Duodenal mucosa (tissue), 2 donors: ENCODE results near the gene MYH8.

Experiments
- H3K27ac ChIP-seq: one replicate; pipeline ENCODE4 v1.7.0; 2013; ENCODE audit warnings: low read depth, low read length
- H3K27me3 ChIP-seq, 2 donors: one replicate each; pipeline ENCODE4 v1.7.0; 2013; ENCODE audit warnings: low read length in 2 of 2, control low read depth in 1 of 2; ENCODE audit not compliant: insufficient read depth in 2 of 2, control insufficient read depth in 1 of 2
- H3K36me3 ChIP-seq, 2 donors: one replicate each; pipeline ENCODE4 v1.7.0; 2013; ENCODE audit warnings: low read length in 2 of 2, control low read depth in 1 of 2; ENCODE audit not compliant: insufficient read depth in 2 of 2, control insufficient read depth in 1 of 2
- H3K4me1 ChIP-seq, 2 donors: one replicate each; pipeline ENCODE4 v1.7.0; 2013; ENCODE audit warnings: low read length in 2 of 2, control low read depth in 1 of 2; ENCODE audit not compliant: insufficient read depth in 2 of 2, control insufficient read depth in 1 of 2
- H3K4me3 ChIP-seq, 2 donors: one replicate each; pipeline ENCODE4 v1.7.0; 2013; ENCODE audit warnings: low read length in 2 of 2, low read depth in 1 of 2
- H3K9ac ChIP-seq, 2 donors: one replicate each; pipeline ENCODE4 v1.7.0; 2013; ENCODE audit warnings: low read length in 2 of 2, low read depth in 1 of 2
- H3K9me3 ChIP-seq, 2 donors: one replicate each; pipeline ENCODE4 v1.7.0; 2013; ENCODE audit warnings: low read length in 2 of 2, control low read depth in 1 of 2; ENCODE audit not compliant: control insufficient read depth in 1 of 2

The MYH8 gene

DNA sequence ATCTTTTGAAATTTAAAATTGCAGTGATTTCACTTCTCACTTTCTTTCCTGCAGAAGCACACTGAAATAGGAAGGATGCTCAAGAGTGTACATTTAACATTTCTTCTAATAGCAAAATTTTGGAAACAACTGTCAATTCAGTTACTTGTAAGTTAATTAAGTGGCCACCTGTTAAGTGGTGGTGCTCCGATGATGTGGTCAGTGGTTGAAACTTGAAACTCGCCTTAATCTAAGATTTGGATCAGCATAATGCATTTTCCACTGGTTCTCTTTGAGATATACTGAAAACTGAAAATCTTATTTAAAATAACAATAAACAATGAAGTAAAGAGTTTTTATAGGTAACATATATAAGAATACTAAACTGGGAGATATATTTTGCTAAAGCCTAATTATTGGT, 7.0 kb upstream of the MYH8 start:
- no peaks in the 10 kb centered on the region for H3K27me3 ChIP-seq
- no peak overlapping the region for H3K4me3 ChIP-seq
- H3K9me3 ChIP-seq = no peaks in the 10 kb centered on the region
- H3K4me1 ChIP-seq = no peaks in the 10 kb centered on the region
- no peak overlapping the region for H3K9ac ChIP-seq
- no peak overlapping the region for H3K27ac ChIP-seq
- no peaks in the 10 kb centered on the region for H3K36me3 ChIP-seq

- no peak overlapping the region for H3K9ac ChIP-seq
- H3K4me1 ChIP-seq = no peaks in the 10 kb centered on the region
- H3K27me3 ChIP-seq = no peaks in the 10 kb centered on the region
- H3K9me3 ChIP-seq = no peaks in the 10 kb centered on the region
- no peak overlapping the region for H3K4me3 ChIP-seq
- no peaks in the 10 kb centered on the region for H3K36me3 ChIP-seq
- no peak overlapping the region for H3K27ac ChIP-seq
Observed at GRCh38 chr17:10421211-10421610, 539 bp downstream of the MYH8 start.

GRCh38 chr17:10420811-10421210, 939 bp downstream of the MYH8 start:
- Histone ChIP-seq H3K9me3 (no peaks in the 10 kb centered on the region), H3K9ac (no peak overlapping the region), H3K27ac (no peak overlapping the region)

DNA sequence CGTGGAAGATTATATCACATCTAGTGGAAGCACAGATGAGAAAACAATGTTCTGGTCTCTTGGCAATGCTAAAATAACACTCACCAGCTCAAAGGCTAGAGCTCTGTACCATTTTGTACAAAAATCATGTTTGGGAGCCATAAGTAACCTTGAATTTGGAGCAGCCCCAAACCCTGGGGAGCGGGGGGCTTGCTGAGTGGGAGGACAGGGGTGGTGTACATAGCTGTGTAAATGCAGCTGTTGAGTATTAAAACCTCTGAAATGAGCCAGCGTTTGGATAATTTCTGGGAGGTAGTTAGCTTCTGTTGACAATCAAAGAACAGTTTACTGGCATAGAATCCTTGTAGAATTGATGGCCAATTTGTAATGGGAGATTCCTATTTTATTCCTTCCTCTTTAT, 4.3 kb downstream of the MYH8 start:
- Histone ChIP-seq H3K36me3 (no peaks in the 10 kb centered on the region), H3K9me3 (no peaks in the 10 kb centered on the region), H3K27me3 (no peaks in the 10 kb centered on the region), H3K27ac (no peak overlapping the region), H3K9ac (no peak overlapping the region), H3K4me3 (no peak overlapping the region), H3K4me1 (no peaks in the 10 kb centered on the region)

More at GRCh38 chr17:10420811-10421210, 939 bp downstream of the MYH8 start:
- Histone ChIP-seq H3K4me1 (no peaks in the 10 kb centered on the region), H3K36me3 (no peaks in the 10 kb centered on the region), H3K4me3 (no peak overlapping the region), H3K27me3 (no peaks in the 10 kb centered on the region)

DNA sequence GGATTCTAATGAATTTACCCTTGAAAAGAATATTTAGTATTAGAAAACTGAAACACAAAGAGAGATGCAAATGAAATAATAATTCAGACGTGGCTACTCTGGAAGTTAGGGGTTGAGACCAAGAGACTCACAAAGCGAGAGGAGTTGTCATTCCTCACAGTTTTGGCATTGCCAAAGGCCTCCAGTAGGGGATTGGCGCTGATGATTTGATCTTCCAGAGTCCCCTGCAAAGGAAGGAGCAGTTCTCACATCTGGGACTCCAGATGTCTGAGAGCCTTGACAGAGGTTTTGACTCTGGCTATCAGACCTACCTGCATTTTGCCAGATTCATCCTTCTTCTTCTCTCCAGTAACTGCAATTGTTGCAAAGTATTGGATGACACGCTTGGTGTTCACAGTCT, 6.6 kb downstream of the MYH8 start:
- Histone ChIP-seq H3K9ac (no peak overlapping the region), H3K4me3 (no peak overlapping the region), H3K36me3 (no peaks in the 10 kb centered on the region), H3K4me1 (no peaks in the 10 kb centered on the region), H3K27me3 (no peaks in the 10 kb centered on the region), H3K9me3 (no peaks in the 10 kb centered on the region), H3K27ac (no peak overlapping the region)

- Histone ChIP-seq H3K36me3 (no peaks in the 10 kb centered on the region), H3K4me3 (no peak overlapping the region), H3K27me3 (no peaks in the 10 kb centered on the region), H3K27ac (no peak overlapping the region), H3K9me3 (no peaks in the 10 kb centered on the region), H3K4me1 (no peaks in the 10 kb centered on the region), H3K9ac (no peak overlapping the region)
Observed at GRCh38 chr17:10403589-10403988, 18.2 kb downstream of the MYH8 start.

- H3K9ac ChIP-seq = no peak overlapping the region
- H3K4me1 ChIP-seq = no peaks in the 10 kb centered on the region
- no peak overlapping the region for H3K27ac ChIP-seq
- H3K9me3 ChIP-seq = no peaks in the 10 kb centered on the region
- H3K27me3 ChIP-seq = no peaks in the 10 kb centered on the region
- H3K4me3 ChIP-seq = no peak overlapping the region
- no peaks in the 10 kb centered on the region for H3K36me3 ChIP-seq
Observed at GRCh38 chr17:10398352-10398751, 23.4 kb downstream of the MYH8 start.

GRCh38 chr17:10396524-10397163, 25.1 kb downstream of the MYH8 start:
- Histone ChIP-seq H3K27ac (no peak overlapping the region), H3K9me3 (no peaks in the 10 kb centered on the region), H3K27me3 (no peaks in the 10 kb centered on the region), H3K36me3 (no peaks in the 10 kb centered on the region), H3K4me1 (no peaks in the 10 kb centered on the region), H3K4me3 (no peak overlapping the region), H3K9ac (no peak overlapping the region)

DNA sequence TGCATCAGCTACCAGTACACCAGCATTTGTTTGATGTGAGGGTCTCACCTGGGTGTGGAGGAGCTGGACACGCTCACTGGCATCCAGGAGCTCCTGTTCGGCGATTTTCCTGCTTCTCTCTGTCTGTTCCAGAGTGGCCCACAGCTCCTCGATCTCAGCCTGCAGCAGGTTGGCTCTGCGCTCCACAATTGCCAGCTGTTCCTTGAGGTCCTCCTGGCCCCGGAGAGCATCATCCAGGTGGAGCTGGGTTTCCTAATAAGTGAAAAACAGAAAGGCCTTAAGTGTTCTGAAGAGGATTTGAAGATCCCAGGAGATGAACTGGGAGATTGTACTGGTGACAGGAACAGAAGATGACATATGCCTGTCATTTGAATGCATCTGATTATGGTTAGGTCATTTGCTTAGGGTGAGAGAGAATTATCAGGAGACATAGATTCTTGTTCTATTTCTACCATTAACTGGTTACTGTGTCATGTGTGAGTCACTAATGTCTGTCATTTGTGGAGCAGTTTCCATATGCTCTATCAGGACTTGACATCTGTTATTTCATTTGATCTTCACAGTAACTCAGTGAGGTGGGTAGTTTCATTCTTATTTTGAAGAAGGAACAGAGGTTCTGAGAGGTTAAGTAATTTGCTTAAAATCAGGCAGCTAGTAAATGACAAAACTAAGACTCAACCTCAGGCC, 27.4 kb downstream of the MYH8 start:
- H3K4me3 ChIP-seq = no peak overlapping the region
- no peak overlapping the region for H3K27ac ChIP-seq
- no peak overlapping the region for H3K9ac ChIP-seq
- H3K9me3 ChIP-seq = no peaks in the 10 kb centered on the region
- H3K4me1 ChIP-seq = no peaks in the 10 kb centered on the region
- H3K36me3 ChIP-seq = no peaks in the 10 kb centered on the region
- no peaks in the 10 kb centered on the region for H3K27me3 ChIP-seq

DNA sequence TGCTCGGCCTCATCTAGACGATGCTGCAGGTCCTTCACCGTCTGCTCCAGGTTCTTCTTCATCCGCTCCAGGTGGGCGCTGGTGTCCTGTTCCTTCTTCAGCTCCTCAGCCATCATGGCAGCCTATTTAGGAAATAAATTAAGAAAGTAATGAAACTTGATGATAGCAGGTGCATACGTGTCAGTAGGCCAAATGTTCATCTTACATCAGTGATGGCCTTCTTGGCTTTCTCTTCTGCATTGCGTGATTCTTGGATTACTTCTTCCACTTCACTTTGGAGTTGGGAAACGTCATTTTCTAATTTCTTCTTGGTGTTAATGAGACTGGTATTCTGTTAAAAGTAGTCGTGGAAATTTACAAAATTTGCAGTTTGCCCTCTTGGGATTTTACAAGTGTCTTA, 28.9 kb downstream of the MYH8 start:
- H3K4me3 ChIP-seq = no peak overlapping the region
- H3K27me3 ChIP-seq = no peaks in the 10 kb centered on the region
- no peak overlapping the region for H3K9ac ChIP-seq
- H3K27ac ChIP-seq = no peak overlapping the region
- no peaks in the 10 kb centered on the region for H3K36me3 ChIP-seq
- H3K9me3 ChIP-seq = no peaks in the 10 kb centered on the region
- no peaks in the 10 kb centered on the region for H3K4me1 ChIP-seq
